ENCODE measurements around the gene SORCS2.

- TF ChIP-seq CTCF (IDR thresholded peaks at IDR 0.05) (no peak), EZH2 (IDR thresholded peaks at IDR 0.05; ENCODE audit: borderline replicate concordance, insufficient read depth, low read depth, low read length, poor library complexity, severe bottlenecking) (no peak)
Observed at GRCh38 chr4:7692451-7693236, 500.3 kb downstream of the SORCS2 start.
